Liver (tissue), 9 donors: Measurements from ENCODE around the gene CALCR. TPM values are rescaled to one million over a fixed set of nuclear protein-coding genes. Genes with fewer than 3 reads are reported as not detected.

Experiments used
- DNase-seq: peaks from one replicate; pipeline ENCODE4 v3.0.0-alpha.2; 2017; ENCODE audit warnings: low spot score
- H3K27ac ChIP-seq, 2 donors: one replicate each; pipeline ENCODE4 v1.7.0; 2013; ENCODE audit warnings: inconsistent platforms in 2 of 2, low read length in 2 of 2, control low read depth in 1 of 2, low read depth in 1 of 2, mild to moderate bottlenecking in 1 of 2
- H3K27me3 ChIP-seq, 4 donors: one replicate each; pipeline versions ENCODE4 v1.6.1 to v1.7.0; 2013; ENCODE audit warnings: low read length in 3 of 4, inconsistent platforms in 1 of 4, mild to moderate bottlenecking in 1 of 4, moderate library complexity in 1 of 4; ENCODE audit not compliant: control insufficient read depth in 4 of 4, insufficient read depth in 4 of 4
- H3K36me3 ChIP-seq, 4 donors: one replicate each; pipeline versions ENCODE4 v1.6.1 to v1.7.0; 2013; ENCODE audit warnings: low read length in 3 of 4, mild to moderate bottlenecking in 3 of 4, low read depth in 1 of 4, moderate library complexity in 1 of 4; ENCODE audit not compliant: control insufficient read depth in 4 of 4, insufficient read depth in 3 of 4
- H3K4me1 ChIP-seq, 4 donors: one replicate each; pipeline versions ENCODE4 v1.6.1 to v1.7.0; 2013; ENCODE audit warnings: low read length in 3 of 4, mild to moderate bottlenecking in 3 of 4, moderate library complexity in 1 of 4; ENCODE audit not compliant: control insufficient read depth in 4 of 4, insufficient read depth in 4 of 4
- H3K4me3 ChIP-seq, 3 donors: one replicate each; pipeline versions ENCODE4 v1.6.1 to v1.7.0; 2013; ENCODE audit warnings: low read length in 3 of 3, control low read depth in 1 of 3, low read depth in 1 of 3, mild to moderate bottlenecking in 1 of 3
- H3K9ac ChIP-seq, 2 donors: one replicate each; pipeline ENCODE4 v1.7.0; 2013; ENCODE audit warnings: low read length in 2 of 2, mild to moderate bottlenecking in 2 of 2, moderate library complexity in 2 of 2, control low read depth in 1 of 2, low read depth in 1 of 2
- H3K9me3 ChIP-seq, 4 donors: one replicate each; pipeline versions ENCODE4 v1.6.1 to v1.7.0; 2013; ENCODE audit warnings: low read length in 3 of 4; ENCODE audit not compliant: control insufficient read depth in 4 of 4
- EGR1 ChIP-seq, 2 donors: IDR thresholded peaks; 2 replicates each; pipeline ENCODE4 v1.6.1; 2016 to 2018; ENCODE audit warnings: antibody characterized with exemption in 2 of 2, low read depth in 2 of 2
- FOXA1 ChIP-seq: IDR thresholded peaks from 2 replicates; pipeline ENCODE4 v1.6.1; 2016; ENCODE audit warnings: antibody characterized with exemption
- FOXA2 ChIP-seq: IDR thresholded peaks from 2 replicates; pipeline ENCODE4 v1.6.1; 2016; ENCODE audit warnings: antibody characterized with exemption
- HNF4A ChIP-seq, 2 donors: conservative IDR thresholded peaks; 2 replicates each; pipeline ENCODE4 v1.6.1; 2016; ENCODE audit warnings: antibody characterized with exemption in 2 of 2, mild to moderate bottlenecking in 2 of 2
- JUND ChIP-seq, 2 donors: IDR thresholded peaks; 2 replicates each; pipeline ENCODE4 v1.6.1; 2016; ENCODE audit warnings: antibody characterized with exemption in 2 of 2
- RAD21 ChIP-seq, 2 donors: IDR thresholded peaks; 2 replicates each; pipeline ENCODE4 v1.6.1; 2016; ENCODE audit warnings: antibody characterized with exemption in 2 of 2, mild to moderate bottlenecking in 2 of 2
- RXRA ChIP-seq, 2 donors: IDR thresholded peaks; 2 replicates each; pipeline ENCODE4 v1.6.1; 2017 to 2018; ENCODE audit warnings: antibody characterized with exemption in 2 of 2, mild to moderate bottlenecking in 1 of 2
- SP1 ChIP-seq: IDR thresholded peaks from 2 replicates; pipeline ENCODE4 v1.6.1; 2018; ENCODE audit warnings: antibody characterized with exemption, mild to moderate bottlenecking
- TAF1 ChIP-seq: conservative IDR thresholded peaks from 2 replicates; pipeline ENCODE4 v1.6.1; 2016; ENCODE audit warnings: antibody characterized with exemption, mild to moderate bottlenecking
- YY1 ChIP-seq: IDR thresholded peaks from 2 replicates; pipeline ENCODE4 v1.6.1; 2016; ENCODE audit warnings: antibody characterized with exemption, mild to moderate bottlenecking
- WGBS: extraction: QIAGEN DNeasy Blood & Tissue Kit; methylation state at CpG from one replicate; pipeline ENCODE4 v1.1.7; 2013; 5-methylcytosine and 5-hydroxymethylcytosine counted together
- polyA plus RNA-seq, 2 donors: library from polyadenylated mRNA; stranded (reverse) in 1 of 2; unstranded in 1 of 2; fragments of 200-250 nt in 1 of 2; fragments of >200 nt in 1 of 2; fragmentation: Nextera tagmentation in 1 of 2; extraction: Ambion mirVana in 1 of 2; gene quantifications; one replicate each; pipeline versions ENCODE4 v1.2.1 to v1.2.3, GENCODE V29; 2013 to 2015
- total RNA-seq, 2 donors: library from RNA; depleted of rRNA; stranded (reverse); fragments of >200 nt; gene quantifications; one replicate each; pipeline ENCODE4 v1.2.3, GENCODE V29; 2014
- TF ChIP-seq, protein P1 (sequence below): IDR thresholded peaks from 2 replicates; pipeline ENCODE4 v1.6.1; 2016; ENCODE audit warnings: antibody characterized with exemption
- TF ChIP-seq, protein P2 (sequence below): IDR thresholded peaks from 2 replicates; pipeline ENCODE4 v1.6.1; 2016; ENCODE audit warnings: antibody characterized with exemption
- TF ChIP-seq, protein P3 (sequence below): fragments of 150-350 bp; IDR thresholded peaks from 2 replicates; pipeline ENCODE4 v1.5.1; 2017; ENCODE audit warnings: improper control_type of control experiment, low read depth, low read length; ENCODE audit not compliant: missing input control
- TF ChIP-seq, protein P4 (sequence below): IDR thresholded peaks from 2 replicates; pipeline ENCODE4 v1.6.1; 2016; ENCODE audit warnings: antibody characterized with exemption, mild to moderate bottlenecking
- donor health status: healthy.
- donor health status: healthy.
- donor health status: healthy.
- donor health status: healthy.
- donor health status: healthy.

Gene CALCR
- total and polyA plus RNA-seq, 4 donors = 0.19 TPM; not detected in 3

DNA sequence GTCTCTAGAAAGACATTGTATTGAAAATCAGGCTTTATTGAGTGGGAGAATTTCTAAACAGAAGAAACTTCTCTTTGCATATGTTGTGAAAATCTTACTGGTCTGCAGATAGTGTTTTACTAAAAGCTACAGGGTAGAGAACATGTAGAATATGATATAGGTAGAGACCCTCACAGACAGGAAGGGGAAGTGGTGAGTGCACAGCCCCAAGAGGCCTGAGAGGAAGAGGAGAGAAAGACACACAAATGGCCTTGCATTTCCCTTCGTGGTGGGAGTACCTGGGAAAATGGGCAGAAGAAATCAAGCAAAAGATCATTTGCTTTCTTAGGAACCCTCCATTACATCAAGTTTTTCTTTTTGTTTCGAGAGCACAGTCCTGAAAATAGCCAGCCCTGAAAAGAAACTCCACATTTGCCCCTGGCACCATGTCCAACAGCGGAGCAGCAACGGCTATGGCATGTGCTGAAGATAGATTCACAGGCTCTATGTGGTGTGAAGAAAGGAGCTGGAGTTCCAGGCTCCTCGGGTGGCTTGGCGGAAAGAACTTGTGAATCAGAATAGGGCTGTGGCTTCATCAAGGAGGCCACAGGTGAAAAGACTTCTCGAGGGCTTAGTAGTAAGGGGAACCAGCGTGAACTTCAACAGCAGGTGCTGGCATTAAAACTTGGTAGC is 143.5 kb downstream of the CALCR start (continued):
- no peak for TF ChIP-seq HNF4A (conservative IDR thresholded peaks at IDR 0.05)
- no peak for TF ChIP-seq FOXA2
- no peak for TF ChIP-seq EGR1 (IDR thresholded peaks at IDR 0.05; ENCODE audit: low read depth in 2 of 2)

DNA sequence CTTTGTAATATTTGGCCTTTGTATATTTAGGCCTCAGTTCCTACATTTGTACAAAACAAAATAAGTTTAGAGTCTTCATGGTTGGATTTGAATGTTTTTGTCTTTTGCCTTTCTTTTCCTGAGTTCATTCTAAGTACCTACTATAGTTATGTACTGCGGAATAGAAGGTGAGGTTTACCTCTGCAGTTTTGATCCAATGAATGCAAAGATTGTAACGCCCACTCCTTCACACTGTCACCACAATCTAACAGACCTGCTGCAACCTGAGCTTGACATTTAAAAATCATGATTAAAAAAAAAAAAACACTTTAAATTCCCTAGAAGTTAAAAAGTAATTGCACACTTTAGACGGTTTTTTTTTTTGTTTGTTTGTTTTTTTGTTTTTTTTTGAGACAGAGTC is 145.0 kb downstream of the CALCR start:
- Histone ChIP-seq H3K4me3 (no peak overlapping the region), H3K36me3 (no peaks in the 10 kb centered on the region), H3K27me3 (no peaks in the 10 kb centered on the region), H3K4me1 (no peaks in the 10 kb centered on the region), H3K27ac (no peak overlapping the region), H3K9ac (no peak overlapping the region), H3K9me3 (no peaks in the 10 kb centered on the region)
- 76% methylated on average over 3 of the region's 3 CpGs for WGBS
- no peak for DNase-seq
- no peak for TF ChIP-seq HNF4A (conservative IDR thresholded peaks at IDR 0.05)
- no peak for TF ChIP-seq YY1
- TF ChIP-seq, protein P1, sequence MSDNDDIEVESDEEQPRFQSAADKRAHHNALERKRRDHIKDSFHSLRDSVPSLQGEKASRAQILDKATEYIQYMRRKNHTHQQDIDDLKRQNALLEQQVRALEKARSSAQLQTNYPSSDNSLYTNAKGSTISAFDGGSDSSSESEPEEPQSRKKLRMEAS = no peak
- no peak for TF ChIP-seq RAD21 (IDR thresholded peaks at IDR 0.05)
- TF ChIP-seq SP1 = no peak
- TF ChIP-seq FOXA1 = no peak
- no peak for TF ChIP-seq JUND (IDR thresholded peaks at IDR 0.05)
- TF ChIP-seq, protein P2, sequence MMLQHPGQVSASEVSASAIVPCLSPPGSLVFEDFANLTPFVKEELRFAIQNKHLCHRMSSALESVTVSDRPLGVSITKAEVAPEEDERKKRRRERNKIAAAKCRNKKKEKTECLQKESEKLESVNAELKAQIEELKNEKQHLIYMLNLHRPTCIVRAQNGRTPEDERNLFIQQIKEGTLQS = no peak
- no peak for TF ChIP-seq EGR1 (IDR thresholded peaks at IDR 0.05; ENCODE audit: low read depth in 2 of 2)

DNA sequence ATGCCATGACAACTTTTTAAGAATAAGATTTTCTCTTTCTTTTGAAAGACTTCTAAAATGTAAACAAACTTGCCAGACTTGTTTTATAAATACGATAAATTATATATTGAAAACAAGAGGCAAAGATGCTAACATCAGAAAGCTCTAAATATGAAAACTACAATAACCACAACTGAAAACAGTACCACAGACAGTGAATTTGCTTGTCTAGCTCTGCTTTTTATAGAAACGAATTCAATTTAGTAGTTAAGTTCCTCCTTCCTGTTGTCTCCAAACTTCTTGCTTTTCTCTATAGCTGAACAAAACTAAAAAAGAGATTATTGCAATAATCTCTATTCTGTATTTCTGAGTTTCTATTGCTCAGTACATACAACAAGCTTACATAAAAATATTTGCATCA is 147.4 kb downstream of the CALCR start:
- Histone ChIP-seq H3K9me3 (no peaks in the 10 kb centered on the region), H3K4me1 (no peaks in the 10 kb centered on the region), H3K9ac (no peak overlapping the region), H3K27me3 (no peaks in the 10 kb centered on the region), H3K27ac (no peak overlapping the region), H3K36me3 (no peaks in the 10 kb centered on the region), H3K4me3 (no peak overlapping the region)
- no peak for DNase-seq
- TF ChIP-seq, protein P3, sequence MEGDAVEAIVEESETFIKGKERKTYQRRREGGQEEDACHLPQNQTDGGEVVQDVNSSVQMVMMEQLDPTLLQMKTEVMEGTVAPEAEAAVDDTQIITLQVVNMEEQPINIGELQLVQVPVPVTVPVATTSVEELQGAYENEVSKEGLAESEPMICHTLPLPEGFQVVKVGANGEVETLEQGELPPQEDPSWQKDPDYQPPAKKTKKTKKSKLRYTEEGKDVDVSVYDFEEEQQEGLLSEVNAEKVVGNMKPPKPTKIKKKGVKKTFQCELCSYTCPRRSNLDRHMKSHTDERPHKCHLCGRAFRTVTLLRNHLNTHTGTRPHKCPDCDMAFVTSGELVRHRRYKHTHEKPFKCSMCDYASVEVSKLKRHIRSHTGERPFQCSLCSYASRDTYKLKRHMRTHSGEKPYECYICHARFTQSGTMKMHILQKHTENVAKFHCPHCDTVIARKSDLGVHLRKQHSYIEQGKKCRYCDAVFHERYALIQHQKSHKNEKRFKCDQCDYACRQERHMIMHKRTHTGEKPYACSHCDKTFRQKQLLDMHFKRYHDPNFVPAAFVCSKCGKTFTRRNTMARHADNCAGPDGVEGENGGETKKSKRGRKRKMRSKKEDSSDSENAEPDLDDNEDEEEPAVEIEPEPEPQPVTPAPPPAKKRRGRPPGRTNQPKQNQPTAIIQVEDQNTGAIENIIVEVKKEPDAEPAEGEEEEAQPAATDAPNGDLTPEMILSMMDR = no peak
- TF ChIP-seq HNF4A (conservative IDR thresholded peaks at IDR 0.05) (no peak), RXRA (IDR thresholded peaks at IDR 0.05) (no peak), TAF1 (no peak), SP1 (no peak)
- TF ChIP-seq, protein P4, sequence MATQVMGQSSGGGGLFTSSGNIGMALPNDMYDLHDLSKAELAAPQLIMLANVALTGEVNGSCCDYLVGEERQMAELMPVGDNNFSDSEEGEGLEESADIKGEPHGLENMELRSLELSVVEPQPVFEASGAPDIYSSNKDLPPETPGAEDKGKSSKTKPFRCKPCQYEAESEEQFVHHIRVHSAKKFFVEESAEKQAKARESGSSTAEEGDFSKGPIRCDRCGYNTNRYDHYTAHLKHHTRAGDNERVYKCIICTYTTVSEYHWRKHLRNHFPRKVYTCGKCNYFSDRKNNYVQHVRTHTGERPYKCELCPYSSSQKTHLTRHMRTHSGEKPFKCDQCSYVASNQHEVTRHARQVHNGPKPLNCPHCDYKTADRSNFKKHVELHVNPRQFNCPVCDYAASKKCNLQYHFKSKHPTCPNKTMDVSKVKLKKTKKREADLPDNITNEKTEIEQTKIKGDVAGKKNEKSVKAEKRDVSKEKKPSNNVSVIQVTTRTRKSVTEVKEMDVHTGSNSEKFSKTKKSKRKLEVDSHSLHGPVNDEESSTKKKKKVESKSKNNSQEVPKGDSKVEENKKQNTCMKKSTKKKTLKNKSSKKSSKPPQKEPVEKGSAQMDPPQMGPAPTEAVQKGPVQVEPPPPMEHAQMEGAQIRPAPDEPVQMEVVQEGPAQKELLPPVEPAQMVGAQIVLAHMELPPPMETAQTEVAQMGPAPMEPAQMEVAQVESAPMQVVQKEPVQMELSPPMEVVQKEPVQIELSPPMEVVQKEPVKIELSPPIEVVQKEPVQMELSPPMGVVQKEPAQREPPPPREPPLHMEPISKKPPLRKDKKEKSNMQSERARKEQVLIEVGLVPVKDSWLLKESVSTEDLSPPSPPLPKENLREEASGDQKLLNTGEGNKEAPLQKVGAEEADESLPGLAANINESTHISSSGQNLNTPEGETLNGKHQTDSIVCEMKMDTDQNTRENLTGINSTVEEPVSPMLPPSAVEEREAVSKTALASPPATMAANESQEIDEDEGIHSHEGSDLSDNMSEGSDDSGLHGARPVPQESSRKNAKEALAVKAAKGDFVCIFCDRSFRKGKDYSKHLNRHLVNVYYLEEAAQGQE = no peak
- 60% methylated on average over 2 of the region's 2 CpGs for WGBS
